HepG2 (cell line): ENCODE measurements around the gene VGLL1. TPM values are rescaled to one million over a fixed set of nuclear protein-coding genes. Genes with fewer than 3 reads are reported as not detected.
A peak's percentile ranks its signal among the peaks of the same experiment; 100 is the strongest.

Experiments
- BCL6 ChIP-seq: IDR thresholded peaks from 2 replicates; pipeline ENCODE4 v1.6.1; 2016; ENCODE audit warnings: missing genetic modification reagents, missing compliant biosample characterization
- CREB1 ChIP-seq, 2 experiments: fragments of 450-650 bp in 1 of 2; IDR thresholded peaks; 2 replicates each; pipeline ENCODE4 v1.6.1; 2016 to 2017; ENCODE audit warnings: control low read depth in 1 of 2, mild to moderate bottlenecking in 1 of 2, missing compliant biosample characterization in 1 of 2, missing genetic modification characterization in 1 of 2
- E2F1 ChIP-seq: sonication (generic); formaldehyde crosslinking; IDR thresholded peaks from 2 replicates; pipeline ENCODE4 v1.5.0; 2020; ENCODE audit warnings: missing genetic modification reagents
- FOXJ3 ChIP-seq: sonication (generic); formaldehyde crosslinking; IDR thresholded peaks from 2 replicates; pipeline ENCODE4 v1.4.0; 2020; ENCODE audit warnings: missing genetic modification reagents, mild to moderate bottlenecking, borderline replicate concordance
- MZF1 ChIP-seq: sonication (generic); formaldehyde crosslinking; IDR thresholded peaks from 2 replicates; pipeline ENCODE4 v1.8.1; 2023; ENCODE audit warnings: mild to moderate bottlenecking, missing genetic modification reagents, borderline replicate concordance
- SNRNP70 ChIP-seq: fragments of 200-400 bp; formaldehyde crosslinking; IDR thresholded peaks from 2 replicates; pipeline ENCODE4 v1.6.1; 2017; ENCODE audit warnings: mild to moderate bottlenecking, low read depth, low read length, moderate library complexity
- TOE1 ChIP-seq: sonication (generic); formaldehyde crosslinking; IDR thresholded peaks from 2 replicates; pipeline ENCODE4 v1.4.0; 2020; ENCODE audit warnings: mild to moderate bottlenecking, missing genetic modification reagents
- ZBTB44 ChIP-seq: sonication (generic); formaldehyde crosslinking; IDR thresholded peaks from 2 replicates; pipeline ENCODE4 v1.4.0; 2020; ENCODE audit warnings: missing genetic modification reagents
- ZFP82 ChIP-seq: sonication (generic); formaldehyde crosslinking; IDR thresholded peaks from 2 replicates; pipeline ENCODE4 v1.5.1; 2020; ENCODE audit warnings: mild to moderate bottlenecking, missing genetic modification reagents, borderline replicate concordance
- ZNF75D ChIP-seq: sonication (generic); formaldehyde crosslinking; IDR thresholded peaks from 2 replicates; pipeline ENCODE4 v1.8.1; 2023; ENCODE audit warnings: missing genetic modification reagents, mild to moderate bottlenecking, borderline replicate concordance
- polyA plus RNA-seq, 8 experiments: library from polyadenylated mRNA; depleted of rRNA in 3 of 8; stranded (reverse) in 7 of 8; unstranded in 1 of 8; fragments of >200 nt; fragmentation: Illumina TruSeq in 4 of 8; extraction: Trizol in 4 of 8; gene quantifications; 2 replicates each; pipeline versions ENCODE4 v1.2.1 to v1.2.3, GENCODE V29; 2011 to 2016; ENCODE audit warnings: low read depth in 4 of 8, missing spikeins in 1 of 8, mixed read lengths in 1 of 8; ENCODE audit not compliant: insufficient read depth in 1 of 8
- total RNA-seq, 5 experiments: library from RNA; depleted of rRNA; stranded (reverse); fragments of >200 nt; fragmentation: Illumina TruSeq; extraction: Trizol; gene quantifications; 2 replicates each; pipeline ENCODE4 v1.2.3, GENCODE V29; 2016; ENCODE audit warnings: low read depth in 1 of 5
- TF ChIP-seq, protein P1 (sequence below): sonication (generic); formaldehyde crosslinking; IDR thresholded peaks from 2 replicates; pipeline ENCODE4 v1.5.0; 2020; ENCODE audit warnings: mild to moderate bottlenecking, missing genetic modification reagents, borderline replicate concordance
- TF ChIP-seq, protein P2 (sequence below): sonication (generic); formaldehyde crosslinking; IDR thresholded peaks from 2 replicates; pipeline ENCODE4 v1.5.0; 2020; ENCODE audit warnings: mild to moderate bottlenecking, missing genetic modification reagents, borderline replicate concordance

Gene VGLL1
- total and polyA plus RNA-seq, 2 of the 13 experiments (the other 11 are each of a cell fraction or from before 2014, with no cell fraction given), result not detected

DNA sequence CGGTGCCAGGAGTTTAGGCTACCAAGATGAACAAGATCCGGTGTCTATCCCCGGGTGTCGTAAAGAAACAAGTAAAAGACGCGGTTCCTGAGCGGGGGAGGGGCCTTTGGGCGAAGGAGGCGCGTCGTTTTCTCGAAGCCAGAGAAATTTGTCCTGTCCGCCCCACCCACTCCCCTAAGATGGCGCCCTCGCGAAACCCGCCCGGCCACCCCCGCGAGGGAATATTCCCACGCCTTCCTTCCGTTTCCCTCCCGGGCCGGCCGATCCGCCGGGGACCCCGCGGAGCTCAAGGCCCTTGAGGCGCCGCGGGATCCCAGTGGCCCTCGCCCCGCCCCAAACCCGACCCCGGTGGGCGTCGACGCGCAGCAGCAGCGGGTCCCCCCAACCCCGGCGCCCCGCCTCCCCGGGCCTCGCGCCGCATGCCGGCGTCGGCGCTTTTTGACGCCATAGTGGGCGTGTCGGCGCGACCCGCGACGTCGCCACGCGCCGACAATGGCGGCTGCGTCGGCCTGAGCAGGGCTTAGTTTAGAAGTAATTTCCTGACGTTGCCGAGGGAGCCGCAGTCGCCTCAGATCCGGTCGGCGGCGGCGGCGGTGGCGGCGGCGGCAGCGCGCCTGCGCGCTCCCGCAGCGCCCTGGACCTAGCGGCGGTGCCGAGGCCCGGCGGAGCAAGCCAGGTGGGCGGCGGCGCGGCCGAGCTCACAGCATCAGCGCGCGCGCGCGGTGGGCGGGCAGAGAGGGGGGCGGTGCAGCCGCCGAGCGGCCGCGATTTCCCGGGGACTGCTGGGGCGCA is 35.1 kb upstream of the VGLL1 start (continued):
- TF ChIP-seq, protein P1, sequence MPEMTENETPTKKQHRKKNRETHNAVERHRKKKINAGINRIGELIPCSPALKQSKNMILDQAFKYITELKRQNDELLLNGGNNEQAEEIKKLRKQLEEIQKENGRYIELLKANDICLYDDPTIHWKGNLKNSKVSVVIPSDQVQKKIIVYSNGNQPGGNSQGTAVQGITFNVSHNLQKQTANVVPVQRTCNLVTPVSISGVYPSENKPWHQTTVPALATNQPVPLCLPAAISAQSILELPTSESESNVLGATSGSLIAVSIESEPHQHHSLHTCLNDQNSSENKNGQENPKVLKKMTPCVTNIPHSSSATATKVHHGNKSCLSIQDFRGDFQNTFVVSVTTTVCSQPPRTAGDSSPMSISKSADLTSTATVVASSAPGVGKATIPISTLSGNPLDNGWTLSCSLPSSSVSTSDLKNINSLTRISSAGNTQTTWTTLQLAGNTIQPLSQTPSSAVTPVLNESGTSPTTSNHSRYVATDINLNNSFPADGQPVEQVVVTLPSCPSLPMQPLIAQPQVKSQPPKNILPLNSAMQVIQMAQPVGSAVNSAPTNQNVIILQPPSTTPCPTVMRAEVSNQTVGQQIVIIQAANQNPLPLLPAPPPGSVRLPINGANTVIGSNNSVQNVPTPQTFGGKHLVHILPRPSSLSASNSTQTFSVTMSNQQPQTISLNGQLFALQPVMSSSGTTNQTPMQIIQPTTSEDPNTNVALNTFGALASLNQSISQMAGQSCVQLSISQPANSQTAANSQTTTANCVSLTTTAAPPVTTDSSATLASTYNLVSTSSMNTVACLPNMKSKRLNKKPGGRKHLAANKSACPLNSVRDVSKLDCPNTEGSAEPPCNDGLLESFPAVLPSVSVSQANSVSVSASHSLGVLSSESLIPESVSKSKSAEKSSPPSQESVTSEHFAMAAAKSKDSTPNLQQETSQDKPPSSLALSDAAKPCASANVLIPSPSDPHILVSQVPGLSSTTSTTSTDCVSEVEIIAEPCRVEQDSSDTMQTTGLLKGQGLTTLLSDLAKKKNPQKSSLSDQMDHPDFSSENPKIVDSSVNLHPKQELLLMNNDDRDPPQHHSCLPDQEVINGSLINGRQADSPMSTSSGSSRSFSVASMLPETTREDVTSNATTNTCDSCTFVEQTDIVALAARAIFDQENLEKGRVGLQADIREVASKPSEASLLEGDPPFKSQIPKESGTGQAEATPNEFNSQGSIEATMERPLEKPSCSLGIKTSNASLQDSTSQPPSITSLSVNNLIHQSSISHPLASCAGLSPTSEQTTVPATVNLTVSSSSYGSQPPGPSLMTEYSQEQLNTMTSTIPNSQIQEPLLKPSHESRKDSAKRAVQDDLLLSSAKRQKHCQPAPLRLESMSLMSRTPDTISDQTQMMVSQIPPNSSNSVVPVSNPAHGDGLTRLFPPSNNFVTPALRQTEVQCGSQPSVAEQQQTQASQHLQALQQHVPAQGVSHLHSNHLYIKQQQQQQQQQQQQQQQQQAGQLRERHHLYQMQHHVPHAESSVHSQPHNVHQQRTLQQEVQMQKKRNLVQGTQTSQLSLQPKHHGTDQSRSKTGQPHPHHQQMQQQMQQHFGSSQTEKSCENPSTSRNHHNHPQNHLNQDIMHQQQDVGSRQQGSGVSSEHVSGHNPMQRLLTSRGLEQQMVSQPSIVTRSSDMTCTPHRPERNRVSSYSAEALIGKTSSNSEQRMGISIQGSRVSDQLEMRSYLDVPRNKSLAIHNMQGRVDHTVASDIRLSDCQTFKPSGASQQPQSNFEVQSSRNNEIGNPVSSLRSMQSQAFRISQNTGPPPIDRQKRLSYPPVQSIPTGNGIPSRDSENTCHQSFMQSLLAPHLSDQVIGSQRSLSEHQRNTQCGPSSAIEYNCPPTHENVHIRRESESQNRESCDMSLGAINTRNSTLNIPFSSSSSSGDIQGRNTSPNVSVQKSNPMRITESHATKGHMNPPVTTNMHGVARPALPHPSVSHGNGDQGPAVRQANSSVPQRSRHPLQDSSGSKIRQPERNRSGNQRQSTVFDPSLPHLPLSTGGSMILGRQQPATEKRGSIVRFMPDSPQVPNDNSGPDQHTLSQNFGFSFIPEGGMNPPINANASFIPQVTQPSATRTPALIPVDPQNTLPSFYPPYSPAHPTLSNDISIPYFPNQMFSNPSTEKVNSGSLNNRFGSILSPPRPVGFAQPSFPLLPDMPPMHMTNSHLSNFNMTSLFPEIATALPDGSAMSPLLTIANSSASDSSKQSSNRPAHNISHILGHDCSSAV (CRISPR knock-in tag), result no peak
- TF ChIP-seq MZF1 (CRISPR knock-in tag), result no peak
- TF ChIP-seq CREB1 (IDR thresholded peaks at IDR 0.05), result peak; percentile 69; the same call in 1 of the 2 replicates
- peak; percentile 79 for TF ChIP-seq CREB1 (CRISPR knock-in tag; IDR thresholded peaks at IDR 0.05)
- no peak for TF ChIP-seq SNRNP70
- TF ChIP-seq BCL6 (CRISPR knock-in tag), result no peak
- no peak for TF ChIP-seq TOE1 (CRISPR knock-in tag)
- TF ChIP-seq, protein P2, sequence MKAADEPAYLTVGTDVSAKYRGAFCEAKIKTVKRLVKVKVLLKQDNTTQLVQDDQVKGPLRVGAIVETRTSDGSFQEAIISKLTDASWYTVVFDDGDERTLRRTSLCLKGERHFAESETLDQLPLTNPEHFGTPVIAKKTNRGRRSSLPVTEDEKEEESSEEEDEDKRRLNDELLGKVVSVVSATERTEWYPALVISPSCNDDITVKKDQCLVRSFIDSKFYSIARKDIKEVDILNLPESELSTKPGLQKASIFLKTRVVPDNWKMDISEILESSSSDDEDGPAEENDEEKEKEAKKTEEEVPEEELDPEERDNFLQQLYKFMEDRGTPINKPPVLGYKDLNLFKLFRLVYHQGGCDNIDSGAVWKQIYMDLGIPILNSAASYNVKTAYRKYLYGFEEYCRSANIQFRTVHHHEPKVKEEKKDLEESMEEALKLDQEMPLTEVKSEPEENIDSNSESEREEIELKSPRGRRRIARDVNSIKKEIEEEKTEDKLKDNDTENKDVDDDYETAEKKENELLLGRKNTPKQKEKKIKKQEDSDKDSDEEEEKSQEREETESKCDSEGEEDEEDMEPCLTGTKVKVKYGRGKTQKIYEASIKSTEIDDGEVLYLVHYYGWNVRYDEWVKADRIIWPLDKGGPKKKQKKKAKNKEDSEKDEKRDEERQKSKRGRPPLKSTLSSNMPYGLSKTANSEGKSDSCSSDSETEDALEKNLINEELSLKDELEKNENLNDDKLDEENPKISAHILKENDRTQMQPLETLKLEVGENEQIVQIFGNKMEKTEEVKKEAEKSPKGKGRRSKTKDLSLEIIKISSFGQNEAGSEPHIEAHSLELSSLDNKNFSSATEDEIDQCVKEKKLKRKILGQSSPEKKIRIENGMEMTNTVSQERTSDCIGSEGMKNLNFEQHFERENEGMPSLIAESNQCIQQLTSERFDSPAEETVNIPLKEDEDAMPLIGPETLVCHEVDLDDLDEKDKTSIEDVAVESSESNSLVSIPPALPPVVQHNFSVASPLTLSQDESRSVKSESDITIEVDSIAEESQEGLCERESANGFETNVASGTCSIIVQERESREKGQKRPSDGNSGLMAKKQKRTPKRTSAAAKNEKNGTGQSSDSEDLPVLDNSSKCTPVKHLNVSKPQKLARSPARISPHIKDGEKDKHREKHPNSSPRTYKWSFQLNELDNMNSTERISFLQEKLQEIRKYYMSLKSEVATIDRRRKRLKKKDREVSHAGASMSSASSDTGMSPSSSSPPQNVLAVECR (CRISPR knock-in tag), result no peak
- no peak for TF ChIP-seq ZFP82 (CRISPR knock-in tag)
- no peak for TF ChIP-seq FOXJ3 (CRISPR knock-in tag)
- TF ChIP-seq ZNF75D (CRISPR knock-in tag), result no peak
- no peak for TF ChIP-seq ZBTB44 (CRISPR knock-in tag)
- TF ChIP-seq E2F1 (CRISPR knock-in tag), result no peak
